Measurements from ENCODE around the gene LAMC3.

Gene LAMC3

DNA sequence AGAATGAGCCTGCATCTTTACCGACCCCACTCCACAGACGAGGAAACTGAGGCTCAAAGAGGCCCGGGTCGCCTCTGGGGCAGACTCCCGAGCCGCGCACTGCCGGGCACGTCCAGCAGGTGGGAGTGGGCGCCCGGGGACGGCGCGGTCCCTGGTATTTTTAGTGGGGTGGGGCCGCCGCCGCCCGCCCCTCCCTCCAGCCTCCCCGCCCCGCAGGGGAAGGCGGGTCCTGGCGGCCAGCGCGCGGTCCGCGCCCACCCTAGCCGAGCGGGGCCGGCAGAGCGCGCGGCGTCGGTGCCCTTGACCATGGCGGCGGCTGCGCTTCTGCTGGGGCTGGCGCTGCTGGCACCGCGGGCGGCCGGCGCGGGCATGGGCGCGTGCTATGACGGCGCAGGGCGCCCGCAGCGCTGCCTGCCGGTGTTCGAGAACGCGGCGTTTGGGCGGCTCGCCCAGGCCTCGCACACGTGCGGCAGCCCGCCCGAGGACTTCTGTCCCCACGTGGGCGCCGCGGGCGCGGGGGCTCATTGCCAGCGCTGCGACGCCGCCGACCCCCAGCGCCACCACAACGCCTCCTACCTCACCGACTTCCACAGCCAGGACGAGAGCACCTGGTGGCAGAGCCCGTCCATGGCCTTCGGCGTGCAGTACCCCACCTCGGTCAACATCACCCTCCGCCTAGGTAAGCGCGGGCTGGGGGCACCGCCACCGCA is at the start of gene LAMC3:
LAMC3 (plus strand) TSS at position 266 of the 710 bp plus-strand sequence; CDS start at position 307, 41 bp downstream.
- TF ChIP-seq, protein P1, sequence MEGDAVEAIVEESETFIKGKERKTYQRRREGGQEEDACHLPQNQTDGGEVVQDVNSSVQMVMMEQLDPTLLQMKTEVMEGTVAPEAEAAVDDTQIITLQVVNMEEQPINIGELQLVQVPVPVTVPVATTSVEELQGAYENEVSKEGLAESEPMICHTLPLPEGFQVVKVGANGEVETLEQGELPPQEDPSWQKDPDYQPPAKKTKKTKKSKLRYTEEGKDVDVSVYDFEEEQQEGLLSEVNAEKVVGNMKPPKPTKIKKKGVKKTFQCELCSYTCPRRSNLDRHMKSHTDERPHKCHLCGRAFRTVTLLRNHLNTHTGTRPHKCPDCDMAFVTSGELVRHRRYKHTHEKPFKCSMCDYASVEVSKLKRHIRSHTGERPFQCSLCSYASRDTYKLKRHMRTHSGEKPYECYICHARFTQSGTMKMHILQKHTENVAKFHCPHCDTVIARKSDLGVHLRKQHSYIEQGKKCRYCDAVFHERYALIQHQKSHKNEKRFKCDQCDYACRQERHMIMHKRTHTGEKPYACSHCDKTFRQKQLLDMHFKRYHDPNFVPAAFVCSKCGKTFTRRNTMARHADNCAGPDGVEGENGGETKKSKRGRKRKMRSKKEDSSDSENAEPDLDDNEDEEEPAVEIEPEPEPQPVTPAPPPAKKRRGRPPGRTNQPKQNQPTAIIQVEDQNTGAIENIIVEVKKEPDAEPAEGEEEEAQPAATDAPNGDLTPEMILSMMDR (IDR thresholded peaks at IDR 0.05; ENCODE audit: low read depth, low read length): peak; percentile 34
- DNase-seq (ENCODE audit: low read depth in 2 of 2): peak in 1 of 2 donors; percentile 12
- H3K4me3 ChIP-seq (replicated peaks in 1 of 2; ENCODE audit: low read depth in 2 of 2, low read length in 2 of 2): no peak within 1 kb of the TSS

DNA sequence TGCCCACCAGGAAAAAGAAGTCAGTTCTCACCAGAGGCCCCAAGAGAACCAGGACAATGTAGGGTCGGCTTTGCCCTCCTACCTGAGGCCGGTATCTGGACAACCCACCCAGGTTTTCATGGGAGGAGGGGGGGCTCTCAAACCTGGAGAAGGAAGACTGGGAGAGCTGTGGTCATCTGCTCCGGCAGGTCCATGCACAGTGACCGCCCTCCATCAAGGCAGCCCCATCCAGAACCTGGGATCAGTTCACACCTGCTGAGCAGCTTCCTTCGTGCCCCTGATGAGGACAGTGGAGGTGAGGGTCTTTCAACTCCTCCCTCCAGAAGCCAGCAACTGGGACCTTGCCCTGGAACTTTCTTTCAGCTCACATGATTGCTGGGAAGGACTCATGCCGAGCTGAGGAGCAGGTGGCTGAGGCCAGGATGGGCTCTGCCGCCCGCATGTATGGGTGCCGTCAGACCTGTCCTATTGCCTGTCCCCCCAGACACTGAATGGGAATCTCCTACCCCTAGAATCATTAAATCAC is 49.1 kb upstream of the LAMC3 start:
- DNase-seq (ENCODE audit: low read depth in 2 of 2): no peak
- no peak overlapping the region for H3K4me3 ChIP-seq (replicated peaks in 1 of 2; ENCODE audit: low read depth in 2 of 2, low read length in 2 of 2)
- TF ChIP-seq, protein P1 (IDR thresholded peaks at IDR 0.05; ENCODE audit: low read depth, low read length): no peak

DNA sequence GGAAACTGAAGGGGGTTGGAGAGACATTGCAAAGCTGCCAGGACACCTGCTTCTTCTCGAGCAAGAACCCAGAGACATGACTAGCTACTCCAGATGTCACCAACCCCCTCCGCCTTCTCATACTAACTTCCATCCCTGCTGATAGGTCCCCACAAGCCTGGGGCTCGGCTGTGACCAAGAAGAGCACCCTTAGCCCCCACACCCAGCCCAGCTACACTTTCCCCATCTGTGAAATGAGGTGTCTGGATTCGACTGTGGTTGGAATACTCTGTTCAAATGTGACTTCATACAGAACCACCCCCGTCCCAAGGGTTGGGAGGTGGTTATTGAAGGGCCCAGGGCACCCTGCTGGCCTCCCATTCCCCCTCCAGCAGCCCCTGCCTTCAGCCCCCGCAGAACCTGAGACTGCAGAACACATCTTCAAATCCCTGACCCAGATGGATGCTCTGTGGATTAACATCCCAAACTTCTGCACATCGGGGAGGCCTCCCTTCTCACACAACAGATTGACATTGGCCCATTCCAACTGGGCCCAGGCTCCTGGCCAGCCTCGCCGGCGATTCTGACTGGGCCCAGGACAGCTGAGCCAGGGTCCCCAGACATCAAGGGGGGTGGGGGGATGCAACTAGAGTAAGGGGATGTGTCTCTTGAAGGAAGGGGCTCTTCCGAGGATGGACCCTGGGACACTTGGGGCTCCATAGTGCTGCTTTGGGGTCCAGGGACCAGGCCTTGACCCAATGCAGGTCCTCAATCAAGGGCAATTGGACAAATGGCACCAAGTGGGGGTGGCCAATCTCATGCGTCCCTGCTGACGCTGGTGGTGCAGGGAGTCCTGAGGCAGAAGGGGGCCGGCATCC is 48.2 kb upstream of the LAMC3 start:
- no peak for DNase-seq (ENCODE audit: low read depth in 2 of 2)
- H3K4me3 ChIP-seq (replicated peaks in 1 of 2; ENCODE audit: low read depth in 2 of 2, low read length in 2 of 2): no peak overlapping the region
- TF ChIP-seq, protein P1 (IDR thresholded peaks at IDR 0.05; ENCODE audit: low read depth, low read length): no peak

DNA sequence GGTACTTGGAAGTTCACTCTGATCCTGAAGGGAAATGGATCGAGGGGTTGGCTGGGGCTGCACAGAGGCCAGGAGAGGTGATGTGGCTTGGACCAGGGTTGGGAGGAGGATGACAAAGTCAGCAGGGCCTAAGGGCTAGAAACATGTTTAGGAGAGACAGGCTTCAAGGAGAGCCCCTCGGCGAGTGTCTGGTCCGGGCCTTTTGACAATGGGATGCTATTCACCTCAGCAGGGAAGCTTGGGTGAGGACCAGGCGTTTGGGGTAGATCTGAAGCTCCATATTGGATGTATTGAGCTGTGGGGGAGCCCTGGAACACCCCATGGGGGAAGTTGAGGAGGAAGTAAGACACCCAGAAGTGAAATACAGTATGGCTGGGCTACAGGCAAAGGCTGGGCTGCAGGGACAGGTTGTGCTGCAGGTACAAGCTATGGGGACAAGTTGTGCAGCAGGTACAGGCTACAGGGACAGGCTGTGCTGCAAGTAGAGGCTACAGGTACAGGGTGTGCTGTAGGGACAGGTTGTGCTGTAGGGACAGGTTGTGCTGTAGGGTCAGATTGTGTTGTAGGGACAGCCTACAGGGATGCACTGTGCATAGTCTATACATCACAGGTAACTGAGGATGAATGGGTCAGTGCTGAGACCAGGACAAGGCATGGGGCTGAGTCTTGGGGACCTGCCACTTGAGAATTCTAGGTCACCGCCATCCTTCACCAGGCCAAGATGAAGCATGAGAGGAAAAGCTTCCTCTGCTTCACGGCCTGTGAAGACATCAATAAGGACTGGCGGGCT is 47.3 kb upstream of the LAMC3 start:
- no peak for DNase-seq (ENCODE audit: low read depth in 2 of 2)
- TF ChIP-seq, protein P1 (IDR thresholded peaks at IDR 0.05; ENCODE audit: low read depth, low read length): no peak
- H3K4me3 ChIP-seq (replicated peaks in 1 of 2; ENCODE audit: low read depth in 2 of 2, low read length in 2 of 2): no peak overlapping the region

DNA sequence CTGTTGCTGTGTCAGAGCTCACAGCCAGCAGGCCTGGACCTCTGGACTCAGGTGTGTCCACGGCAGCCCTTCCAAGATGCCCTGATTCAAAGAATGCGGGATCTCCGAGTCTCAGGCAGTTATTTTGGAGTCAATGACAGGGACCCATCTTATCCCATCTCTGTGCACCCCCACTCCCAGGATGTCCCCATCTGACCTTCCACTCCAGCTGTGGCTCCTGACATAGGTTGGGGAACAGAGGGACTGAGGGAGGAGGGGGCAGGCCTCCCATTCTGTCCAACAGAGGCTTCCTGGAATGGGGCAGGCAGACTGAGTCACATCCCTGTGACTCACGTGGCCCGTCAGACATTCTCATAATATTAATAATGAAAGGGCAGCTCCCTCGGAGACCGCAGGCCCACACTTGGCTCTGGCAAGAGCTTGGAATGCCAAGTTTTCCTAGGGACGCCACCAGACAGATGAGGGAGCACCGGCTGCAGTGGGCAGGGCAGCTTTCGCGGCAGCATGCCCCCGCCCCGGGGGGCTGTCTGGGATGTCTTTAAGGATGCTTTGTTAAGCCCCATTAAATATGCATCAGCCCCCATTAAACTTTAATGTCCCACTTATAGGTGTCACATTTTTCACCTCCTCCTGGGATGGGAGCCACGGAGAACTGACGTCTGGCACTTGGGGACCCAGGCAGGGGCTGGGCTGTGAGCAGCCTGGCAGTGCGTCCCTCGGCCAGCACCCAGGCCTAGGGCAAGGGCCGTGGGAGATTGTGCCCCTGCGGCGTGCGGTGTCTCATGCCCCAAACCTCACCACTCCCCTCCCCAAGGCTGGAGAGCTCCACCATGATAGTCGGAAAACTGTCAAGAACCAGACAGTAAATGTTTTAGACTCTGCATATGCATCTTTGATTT is 46.3 kb upstream of the LAMC3 start:
- TF ChIP-seq, protein P1 (IDR thresholded peaks at IDR 0.05; ENCODE audit: low read depth, low read length): no peak
- DNase-seq (ENCODE audit: low read depth in 2 of 2): peak; percentile 93 to 95
- no peak overlapping the region for H3K4me3 ChIP-seq (replicated peaks in 1 of 2; ENCODE audit: low read depth in 2 of 2, low read length in 2 of 2)

All from cardiac fibroblast (primary cell).